Omental fat pad (tissue), 4 donors: ENCODE results near the gene NKAPD1. TPM values are rescaled to one million over a fixed set of nuclear protein-coding genes. Genes with fewer than 3 reads are reported as not detected.
"Not testable (repeated sequence)": the region's sequence is repeated elsewhere in the genome, so short reads cannot be mapped to it uniquely, and the experiment has no call there.

Experiments used
- ATAC-seq: fragments of 150-250 bp; one replicate; pipeline ENCODE4 v1.9.1; 2016; ENCODE audit warnings: mild to moderate bottlenecking, moderate library complexity; ENCODE audit not compliant: low FRiP score
- DNase-seq: peaks from one replicate; pipeline ENCODE4 v3.0.0-alpha.2; 2019; ENCODE audit warnings: low spot score
- CTCF ChIP-seq, 3 donors: fragments of 450-650 bp; IDR thresholded peaks; one replicate each; pipeline ENCODE4 v1.5.1; 2016 to 2017; ENCODE audit warnings: antibody characterized with exemption in 3 of 3, mild to moderate bottlenecking in 3 of 3, moderate library complexity in 2 of 3
- total RNA-seq, 4 donors: library from RNA; depleted of rRNA; stranded (reverse); fragments of >200 nt; gene quantifications; one replicate each; pipeline ENCODE4 v1.1.0, GENCODE V29; 2016

NKAPD1 gene
- total RNA-seq, 4 donors from 2014 or later = 11.0 to 15.4 (median 11.1) TPM

- ATAC-seq = no peak
- TF ChIP-seq CTCF (IDR thresholded peaks at IDR 0.05) = no peak
- no peak for DNase-seq
These were observed 13.1 kb downstream of the NKAPD1 start for GRCh38 chr11:112087212-112087611.

GRCh38 chr11:112095302-112095701 lies 21.2 kb downstream of the NKAPD1 start:
- not testable (repeated sequence) for ATAC-seq, DNase-seq

- TF ChIP-seq CTCF (IDR thresholded peaks at IDR 0.05) = no peak
- DNase-seq (no peak), ATAC-seq (no peak)
These were observed 22.1 kb downstream of the NKAPD1 start for GRCh38 chr11:112096194-112096593.

GRCh38 chr11:112097734-112098528 lies 23.8 kb downstream of the NKAPD1 start:
- DNase-seq (no peak), ATAC-seq (no peak)
- TF ChIP-seq CTCF (IDR thresholded peaks at IDR 0.05) = no peak

GRCh38 chr11:112100462-112100861 lies 26.4 kb downstream of the NKAPD1 start:
- ATAC-seq (no peak), DNase-seq (no peak)
- TF ChIP-seq CTCF (IDR thresholded peaks at IDR 0.05) = no peak

- no peak for DNase-seq
- ATAC-seq = no peak
- TF ChIP-seq CTCF (IDR thresholded peaks at IDR 0.05) = no peak
These were observed 29.3 kb downstream of the NKAPD1 start for GRCh38 chr11:112103446-112103845.

- DNase-seq (no peak), ATAC-seq (no peak)
- no peak for TF ChIP-seq CTCF (IDR thresholded peaks at IDR 0.05)
These were observed 32.0 kb downstream of the NKAPD1 start for GRCh38 chr11:112106070-112106469.
